Measurements from ENCODE around the gene UBE4B. TPM values are rescaled to one million over a fixed set of nuclear protein-coding genes. Genes with fewer than 3 reads are reported as not detected.

The UBE4B gene
- total and polyA plus RNA-seq, 4 experiments from 2014 or later, result 4.6 to 47.6 (median 26.9) TPM

GRCh38 chr1:10051656-10052055, 18.9 kb downstream of the UBE4B start:
- no peak overlapping the region for H3K27ac ChIP-seq (ENCODE audit: low read depth, low read length)
- ChIA-PET CTCF (ENCODE audit: partially characterized antibody) (no interaction called here), POLR2A (ENCODE audit: partially characterized antibody) (no interaction called here)
- H3K9me3 ChIP-seq (ENCODE audit: control insufficient read depth in 1 of 2, low read length in 2 of 2), result no peaks in the 10 kb centered on the region
- Mint-ChIP-seq H3K27ac (no peak overlapping the region), H3K9me3 (peaks cover 0 to 4% (median 0%) of the 10 kb centered on the region in 8 donors), H3K4me3 (no peak overlapping the region), H3K4me1 (peaks cover 15 to 25% (median 23%) of the 10 kb centered on the region in 4 donors), H3K36me3 (peaks cover 24 to 53% of the 10 kb centered on the region in 2 donors), H3K27me3 (no peaks in the 10 kb centered on the region)
- intact Hi-C loops (cut with micrococcal nuclease), result no loop called here
- peaks cover 27% of the 10 kb centered on the region for H3K36me3 ChIP-seq (ENCODE audit: insufficient read depth, low read length)
- no peak overlapping the region for H3K4me3 ChIP-seq (ENCODE audit: low read length in 2 of 2)
- no peaks in the 10 kb centered on the region for H3K27me3 ChIP-seq (ENCODE audit: insufficient read depth, low read length)
- DNase-seq, result no peak
- peaks cover 8% of the 10 kb centered on the region for H3K4me1 ChIP-seq (ENCODE audit: insufficient read depth, low read length)

- Mint-ChIP-seq H3K36me3 (peaks cover 24 to 47% of the 10 kb centered on the region in 2 donors), H3K4me3 (no peak overlapping the region), H3K4me1 (peaks cover 9 to 19% (median 17%) of the 10 kb centered on the region in 4 donors), H3K9me3 (peaks cover 0 to 4% (median 0%) of the 10 kb centered on the region in 8 donors), H3K27ac (no peak overlapping the region), H3K27me3 (no peaks in the 10 kb centered on the region)
- ChIA-PET POLR2A (ENCODE audit: partially characterized antibody) (no interaction called here), CTCF (ENCODE audit: partially characterized antibody) (no interaction called here)
- Histone ChIP-seq H3K27me3 (ENCODE audit: insufficient read depth, low read length) (no peaks in the 10 kb centered on the region), H3K4me1 (ENCODE audit: insufficient read depth, low read length) (peaks cover 6% of the 10 kb centered on the region), H3K4me3 (ENCODE audit: low read length in 2 of 2) (no peak overlapping the region), H3K9me3 (ENCODE audit: control insufficient read depth in 1 of 2, low read length in 2 of 2) (no peaks in the 10 kb centered on the region), H3K36me3 (ENCODE audit: insufficient read depth, low read length) (peaks cover 27% of the 10 kb centered on the region), H3K27ac (ENCODE audit: low read depth, low read length) (no peak overlapping the region)
- intact Hi-C loops (cut with micrococcal nuclease), result no loop called here
- DNase-seq, result no peak
Measured at GRCh38 chr1:10052347-10052746, 19.6 kb downstream of the UBE4B start.

DNA sequence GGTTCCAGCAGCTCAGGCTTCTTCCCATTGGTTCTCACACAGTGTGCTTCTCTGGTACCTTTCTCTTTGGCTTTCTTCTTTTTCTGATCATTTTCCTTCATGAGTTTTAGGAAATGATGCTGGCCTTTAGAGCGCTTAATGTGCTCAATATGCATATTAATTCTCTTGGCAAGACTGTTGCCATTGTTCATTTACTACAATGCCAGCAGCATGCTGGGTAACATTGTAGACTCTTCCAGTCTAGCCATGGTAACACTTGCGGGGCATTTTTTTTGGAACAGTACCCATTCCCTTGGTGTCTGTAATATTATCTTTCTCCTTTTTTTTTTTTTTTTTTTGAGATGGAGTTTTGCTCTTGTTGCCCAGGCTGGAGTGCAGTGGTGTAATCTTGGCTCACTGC, 21.7 kb downstream of the UBE4B start:
- ChIA-PET POLR2A (ENCODE audit: partially characterized antibody) (no interaction called here), CTCF (ENCODE audit: partially characterized antibody) (interaction anchor here (1.7 kb wide), 1 partner anchor 180 kb away, joined by 5 read pairs; no protein-coding TSS in a partner anchor)
- no peaks in the 10 kb centered on the region for H3K9me3 ChIP-seq (ENCODE audit: control insufficient read depth in 1 of 2, low read length in 2 of 2)
- peaks cover 8 to 15% (median 12%) of the 10 kb centered on the region in 4 donors for H3K4me1 Mint-ChIP-seq
- no peak overlapping the region for H3K4me3 ChIP-seq (ENCODE audit: low read length in 2 of 2)
- no peaks in the 10 kb centered on the region for H3K27me3 ChIP-seq (ENCODE audit: insufficient read depth, low read length)
- intact Hi-C loops (cut with micrococcal nuclease), result no loop called here
- no peaks in the 10 kb centered on the region for H3K27me3 Mint-ChIP-seq
- H3K27ac ChIP-seq (ENCODE audit: low read depth, low read length), result no peak overlapping the region
- H3K36me3 Mint-ChIP-seq, result peaks cover 22 to 50% of the 10 kb centered on the region in 2 donors
- H3K36me3 ChIP-seq (ENCODE audit: insufficient read depth, low read length), result peaks cover 24% of the 10 kb centered on the region
- DNase-seq, result no peak
- H3K4me1 ChIP-seq (ENCODE audit: insufficient read depth, low read length), result no peaks in the 10 kb centered on the region
- H3K4me3 Mint-ChIP-seq, result no peak overlapping the region
- peaks cover 0 to 4% (median 0%) of the 10 kb centered on the region in 8 donors for H3K9me3 Mint-ChIP-seq
- peak overlapping the region in 1 of 7 donors; percentile 55 for H3K27ac Mint-ChIP-seq

DNA sequence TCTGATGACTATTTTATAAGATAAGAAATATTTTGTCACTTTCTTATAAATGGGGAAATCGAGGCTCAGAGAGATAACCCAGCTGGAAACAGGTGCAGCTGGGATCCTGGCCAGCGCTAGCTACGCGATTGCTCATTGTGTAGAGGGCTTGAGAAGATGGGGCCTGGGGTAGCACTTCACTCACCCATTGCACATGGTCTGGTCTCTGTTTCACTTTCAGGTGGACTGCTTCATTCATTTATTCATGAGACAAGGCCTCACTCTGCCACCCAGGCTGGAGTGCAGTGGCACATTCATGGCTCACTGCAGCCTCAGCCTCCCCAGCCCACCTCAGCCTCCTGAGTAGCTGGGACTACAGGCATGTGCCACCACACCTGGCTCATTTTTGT, 23.8 kb downstream of the UBE4B start:
- intact Hi-C loops (cut with micrococcal nuclease), result no loop called here
- H3K4me3 Mint-ChIP-seq, result no peak overlapping the region
- no peak overlapping the region for H3K27ac Mint-ChIP-seq
- H3K9me3 Mint-ChIP-seq, result peaks cover 0 to 2% (median 0%) of the 10 kb centered on the region in 8 donors
- Histone ChIP-seq H3K4me3 (ENCODE audit: low read length in 2 of 2) (no peak overlapping the region), H3K36me3 (ENCODE audit: insufficient read depth, low read length) (peaks cover 14% of the 10 kb centered on the region), H3K4me1 (ENCODE audit: insufficient read depth, low read length) (no peaks in the 10 kb centered on the region), H3K27me3 (ENCODE audit: insufficient read depth, low read length) (no peaks in the 10 kb centered on the region), H3K27ac (ENCODE audit: low read depth, low read length) (no peak overlapping the region), H3K9me3 (ENCODE audit: control insufficient read depth in 1 of 2, low read length in 2 of 2) (no peaks in the 10 kb centered on the region)
- POLR2A ChIA-PET (ENCODE audit: partially characterized antibody), result no interaction called here
- H3K36me3 Mint-ChIP-seq, result peaks cover 15 to 36% of the 10 kb centered on the region in 2 donors
- no peaks in the 10 kb centered on the region for H3K27me3 Mint-ChIP-seq
- CTCF ChIA-PET (ENCODE audit: partially characterized antibody), result no interaction called here
- no peak for DNase-seq
- H3K4me1 Mint-ChIP-seq, result peaks cover 8 to 21% (median 9%) of the 10 kb centered on the region in 4 donors

DNA sequence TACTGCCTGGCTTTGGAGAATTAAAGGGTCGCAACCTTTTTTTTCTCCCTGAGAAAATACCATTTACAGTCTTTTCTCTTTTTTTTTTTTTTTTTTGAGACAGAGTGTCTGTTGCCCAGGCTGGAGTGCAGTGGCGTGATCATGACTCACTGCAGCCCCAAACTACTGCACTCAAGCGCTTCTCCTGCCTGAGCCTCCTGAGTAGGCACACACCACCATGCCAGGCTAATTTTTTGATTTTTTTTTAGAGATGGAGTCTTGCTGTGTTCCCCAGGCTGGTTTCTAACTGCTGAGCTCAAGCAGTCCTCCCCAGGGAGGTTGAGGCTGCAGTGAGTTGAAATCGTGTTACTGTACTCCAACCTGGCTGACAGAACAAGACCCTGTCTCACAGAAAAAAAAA, 24.6 kb downstream of the UBE4B start:
- Mint-ChIP-seq H3K4me1 (peaks cover 8 to 20% (median 9%) of the 10 kb centered on the region in 4 donors), H3K4me3 (no peak overlapping the region), H3K36me3 (peaks cover 12 to 32% of the 10 kb centered on the region in 2 donors), H3K9me3 (peaks cover 0 to 2% (median 0%) of the 10 kb centered on the region in 8 donors), H3K27ac (no peak overlapping the region), H3K27me3 (no peaks in the 10 kb centered on the region)
- ChIA-PET POLR2A (ENCODE audit: partially characterized antibody) (no interaction called here), CTCF (ENCODE audit: partially characterized antibody) (no interaction called here)
- intact Hi-C loops (cut with micrococcal nuclease), result no loop called here
- Histone ChIP-seq H3K9me3 (ENCODE audit: control insufficient read depth in 1 of 2, low read length in 2 of 2) (no peaks in the 10 kb centered on the region), H3K4me1 (ENCODE audit: insufficient read depth, low read length) (no peaks in the 10 kb centered on the region), H3K27ac (ENCODE audit: low read depth, low read length) (no peak overlapping the region), H3K4me3 (ENCODE audit: low read length in 2 of 2) (no peak overlapping the region), H3K36me3 (ENCODE audit: insufficient read depth, low read length) (peaks cover 12% of the 10 kb centered on the region), H3K27me3 (ENCODE audit: insufficient read depth, low read length) (no peaks in the 10 kb centered on the region)
- no peak for DNase-seq

- peaks cover 0 to 2% (median 0%) of the 10 kb centered on the region in 8 donors for H3K9me3 Mint-ChIP-seq
- peak overlapping the region in 1 of 7 donors; percentile 92 for H3K27ac Mint-ChIP-seq
- ChIA-PET POLR2A (ENCODE audit: partially characterized antibody) (no interaction called here), CTCF (ENCODE audit: partially characterized antibody) (no interaction called here)
- peaks cover 8 to 28% of the 10 kb centered on the region in 2 donors for H3K36me3 Mint-ChIP-seq
- no peak overlapping the region for H3K27ac ChIP-seq (ENCODE audit: low read depth, low read length)
- H3K27me3 Mint-ChIP-seq, result no peaks in the 10 kb centered on the region
- no peaks in the 10 kb centered on the region for H3K4me1 ChIP-seq (ENCODE audit: insufficient read depth, low read length)
- H3K4me3 ChIP-seq (ENCODE audit: low read length in 2 of 2), result no peak overlapping the region
- no peak for DNase-seq
- peaks cover 8% of the 10 kb centered on the region for H3K36me3 ChIP-seq (ENCODE audit: insufficient read depth, low read length)
- H3K27me3 ChIP-seq (ENCODE audit: insufficient read depth, low read length), result no peaks in the 10 kb centered on the region
- no peak overlapping the region for H3K4me3 Mint-ChIP-seq
- H3K4me1 Mint-ChIP-seq, result peaks cover 6 to 16% (median 9%) of the 10 kb centered on the region in 4 donors
- no peaks in the 10 kb centered on the region for H3K9me3 ChIP-seq (ENCODE audit: control insufficient read depth in 1 of 2, low read length in 2 of 2)
- intact Hi-C loops (cut with micrococcal nuclease), result no loop called here
Measured at GRCh38 chr1:10057796-10058195, 25.0 kb downstream of the UBE4B start.

GRCh38 chr1:10059342-10059718, 26.6 kb downstream of the UBE4B start:
- CTCF ChIA-PET (ENCODE audit: partially characterized antibody), result no interaction called here

More at GRCh38 chr1:10059342-10059718, 26.6 kb downstream of the UBE4B start:
- Histone ChIP-seq H3K27ac (ENCODE audit: low read depth, low read length) (no peak overlapping the region), H3K36me3 (ENCODE audit: insufficient read depth, low read length) (peaks cover 7% of the 10 kb centered on the region), H3K27me3 (ENCODE audit: insufficient read depth, low read length) (no peaks in the 10 kb centered on the region), H3K9me3 (ENCODE audit: control insufficient read depth in 1 of 2, low read length in 2 of 2) (no peaks in the 10 kb centered on the region), H3K4me3 (ENCODE audit: low read length in 2 of 2) (no peak overlapping the region), H3K4me1 (ENCODE audit: insufficient read depth, low read length) (peaks cover 6% of the 10 kb centered on the region)
- Mint-ChIP-seq H3K4me1 (peaks cover 14 to 22% (median 19%) of the 10 kb centered on the region in 4 donors), H3K4me3 (no peak overlapping the region), H3K36me3 (peaks cover 12 to 26% of the 10 kb centered on the region in 2 donors), H3K27me3 (no peaks in the 10 kb centered on the region), H3K27ac (no peak overlapping the region), H3K9me3 (peaks cover 0 to 2% (median 0%) of the 10 kb centered on the region in 8 donors)
- intact Hi-C loops (cut with micrococcal nuclease), result no loop called here
- DNase-seq, result no peak
- POLR2A ChIA-PET (ENCODE audit: partially characterized antibody), result no interaction called here

All from CD4-positive, alpha-beta memory T cell (primary cell).